Gastroesophageal sphincter (tissue), 3 donors: ENCODE results near the gene PRAMEF13.
"Not testable (repeated sequence)": the region's sequence is repeated elsewhere in the genome, so short reads cannot be mapped to it uniquely, and the experiment has no call there.

Experiments used
- POLR2A ChIP-seq, 2 donors: fragments of 450-650 bp; IDR thresholded peaks; one replicate each; pipeline ENCODE4 v1.6.1; 2017; ENCODE audit warnings: antibody characterized with exemption in 2 of 2, mild to moderate bottlenecking in 2 of 2, moderate library complexity in 1 of 2
- TF ChIP-seq, protein P1 (sequence below), 4 experiments: fragments of 200-600 bp in 2 of 4; fragments of 450-650 bp in 2 of 4; sonication (generic) in 1 of 4; IDR thresholded peaks; one replicate each; pipeline ENCODE4 v1.5.1; 2017 to 2019; ENCODE audit warnings: antibody characterized with exemption in 4 of 4, mild to moderate bottlenecking in 2 of 4, moderate library complexity in 2 of 4

DNA sequence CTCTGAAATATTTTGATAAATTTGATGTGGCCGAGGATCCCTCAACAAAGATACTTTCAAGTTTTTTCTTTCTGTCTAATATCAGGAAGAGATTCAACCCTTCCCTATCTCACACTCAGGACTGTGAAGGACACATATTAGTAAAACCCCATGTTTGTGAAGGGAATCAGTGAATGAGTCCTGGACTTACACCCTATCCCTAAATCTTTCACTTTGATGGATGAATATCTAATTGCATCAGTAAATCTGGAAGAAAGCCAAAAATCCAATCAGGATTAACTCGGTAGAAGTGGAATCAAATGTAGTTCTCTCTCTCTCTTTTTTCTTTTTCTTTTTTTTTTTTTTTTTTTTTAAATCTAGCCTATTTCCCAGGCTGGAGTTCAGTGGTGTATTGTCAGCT lies 29.7 kb downstream of the PRAMEF13 start, which contains the start of gene PRAMEF9:
- TF ChIP-seq POLR2A (IDR thresholded peaks at IDR 0.05), result not testable (repeated sequence)
- TF ChIP-seq, protein P1, sequence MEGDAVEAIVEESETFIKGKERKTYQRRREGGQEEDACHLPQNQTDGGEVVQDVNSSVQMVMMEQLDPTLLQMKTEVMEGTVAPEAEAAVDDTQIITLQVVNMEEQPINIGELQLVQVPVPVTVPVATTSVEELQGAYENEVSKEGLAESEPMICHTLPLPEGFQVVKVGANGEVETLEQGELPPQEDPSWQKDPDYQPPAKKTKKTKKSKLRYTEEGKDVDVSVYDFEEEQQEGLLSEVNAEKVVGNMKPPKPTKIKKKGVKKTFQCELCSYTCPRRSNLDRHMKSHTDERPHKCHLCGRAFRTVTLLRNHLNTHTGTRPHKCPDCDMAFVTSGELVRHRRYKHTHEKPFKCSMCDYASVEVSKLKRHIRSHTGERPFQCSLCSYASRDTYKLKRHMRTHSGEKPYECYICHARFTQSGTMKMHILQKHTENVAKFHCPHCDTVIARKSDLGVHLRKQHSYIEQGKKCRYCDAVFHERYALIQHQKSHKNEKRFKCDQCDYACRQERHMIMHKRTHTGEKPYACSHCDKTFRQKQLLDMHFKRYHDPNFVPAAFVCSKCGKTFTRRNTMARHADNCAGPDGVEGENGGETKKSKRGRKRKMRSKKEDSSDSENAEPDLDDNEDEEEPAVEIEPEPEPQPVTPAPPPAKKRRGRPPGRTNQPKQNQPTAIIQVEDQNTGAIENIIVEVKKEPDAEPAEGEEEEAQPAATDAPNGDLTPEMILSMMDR (IDR thresholded peaks at IDR 0.05), result not testable (repeated sequence)
